HCT116 (cell line): ENCODE data around the gene CEP19. TPM values are rescaled to one million over a fixed set of nuclear protein-coding genes. Genes with fewer than 3 reads are reported as not detected.

Source experiments
- ATAC-seq: fragments of 200-7000 bp; cut with Tn5 transposase; 2 replicates; pipeline ENCODE4 v1.9.1; 2020; ENCODE audit warnings: mild to moderate bottlenecking, moderate library complexity
- BruUV-seq: library from RNA; stranded (reverse); fragments of 400-500 nt; replicated peaks from 2 replicates; lab custom pipeline; 2021; lab: Mats Ljungman, UMichigan
- CTCF ChIA-PET: fragments of 300-600 bp; sonication (Branson Sonifier 250); formaldehyde crosslinking; loops from one replicate; lab custom pipeline; 2021; ENCODE audit warnings: antibody characterized with exemption; lab: Charles Lee
- POLR2A ChIA-PET: fragments of 300-600, 350-600 bp; sonication (Branson Sonifier 250); formaldehyde crosslinking; loops from one replicate; lab custom pipeline; 2021; ENCODE audit warnings: antibody characterized with exemption; lab: Charles Lee
- RAD21 ChIA-PET, 2 experiments: fragments of 300-600 bp; sonication (Branson Sonifier 250); formaldehyde crosslinking; loops; one replicate each; lab custom pipeline; 2023; ENCODE audit warnings: low total read pairs in 2 of 2; ENCODE audit not compliant: uncharacterized antibody in 2 of 2, unreplicated experiment in 2 of 2, low non-redundant PET in 1 of 2; lab: Charles Lee
- DNase-seq: peaks from one replicate; pipeline ENCODE4 v3.0.0-alpha.2; 2010; ENCODE audit warnings: low read depth, low spot score
- H2AFZ ChIP-seq: fragments of 200-600 bp; shearing (Covaris generic), sonication (generic); 2 replicates; pipeline ENCODE4 v1.6.1; 2017; ENCODE audit warnings: low read depth, mixed run types, mixed read lengths, antibody characterized with exemption, low read length; ENCODE audit not compliant: poor library complexity, severe bottlenecking
- H3K27ac ChIP-seq: 2 replicates; pipeline ENCODE4 v1.5.1; 2012; ENCODE audit warnings: low read depth, low read length
- H3K27me3 ChIP-seq: fragments of 200-600 bp; sonication (generic); 2 replicates; pipeline ENCODE4 v1.6.1; 2016; ENCODE audit warnings: mixed run types, low read length, mixed read lengths; ENCODE audit not compliant: insufficient read depth
- H3K36me3 ChIP-seq, 2 experiments: fragments of 200-500 bp in 1 of 2; fragments of 200-600 bp in 1 of 2; sonication (Bioruptor generic) in 1 of 2; sonication (generic) in 1 of 2; 2 replicates each; pipeline versions ENCODE4 v1.5.1 to v1.6.1; 2014 to 2016; ENCODE audit warnings: low read length in 2 of 2, inconsistent platforms in 1 of 2, mixed read lengths in 1 of 2, mixed run types in 1 of 2; ENCODE audit not compliant: insufficient read depth in 2 of 2, control insufficient read depth in 1 of 2
- H3K4me1 ChIP-seq, 2 experiments: fragments of 200-600 bp in 1 of 2; sonication (generic) in 1 of 2; 2 replicates each; pipeline versions ENCODE4 v1.5.1 to v1.6.1; 2012 to 2017; ENCODE audit warnings: low read length in 2 of 2, inconsistent platforms in 1 of 2, mild to moderate bottlenecking in 1 of 2, mixed read lengths in 1 of 2, mixed run types in 1 of 2, moderate library complexity in 1 of 2; ENCODE audit not compliant: insufficient read depth in 2 of 2, control insufficient read depth in 1 of 2
- H3K4me2 ChIP-seq: fragments of 200-600 bp; sonication (generic); 2 replicates; pipeline ENCODE4 v1.6.1; 2017; ENCODE audit warnings: mixed run types, low read length, mixed read lengths
- H3K4me3 ChIP-seq, 2 experiments: fragments of 200-600 bp in 1 of 2; sonication (generic) in 1 of 2; replicated peaks in 1 of 2; 2 replicates each; pipeline ENCODE4 v1.5.1; 2011 to 2016; ENCODE audit warnings: low read length in 2 of 2, control low read depth in 1 of 2, low read depth in 1 of 2, mild to moderate bottlenecking in 1 of 2, mixed read lengths in 1 of 2, mixed run types in 1 of 2
- H3K79me2 ChIP-seq: fragments of 200-600 bp; sonication (generic); 2 replicates; pipeline ENCODE4 v1.6.1; 2017; ENCODE audit warnings: mild to moderate bottlenecking, mixed run types, low read length, moderate library complexity, mixed read lengths; ENCODE audit not compliant: insufficient read depth
- H3K9ac ChIP-seq: fragments of 200-600 bp; sonication (generic); 2 replicates; pipeline ENCODE4 v1.6.1; 2016; ENCODE audit warnings: low read length, mixed read lengths
- H3K9me2 ChIP-seq: fragments of 200-600 bp; sonication (generic), shearing (Covaris generic); 2 replicates; pipeline ENCODE4 v1.6.1; 2017; ENCODE audit warnings: mixed run types, mild to moderate bottlenecking, moderate library complexity; ENCODE audit not compliant: insufficient read depth
- H3K9me3 ChIP-seq, 2 experiments: fragments of 200-500 bp in 1 of 2; fragments of 200-600 bp in 1 of 2; sonication (Bioruptor generic) in 1 of 2; sonication (generic) in 1 of 2; 2 replicates each; pipeline ENCODE4 v1.6.1; 2014 to 2017; ENCODE audit warnings: low read length in 2 of 2, mixed read lengths in 2 of 2, inconsistent platforms in 1 of 2, low read depth in 1 of 2, mild to moderate bottlenecking in 1 of 2, mixed run types in 1 of 2, moderate library complexity in 1 of 2; ENCODE audit not compliant: control insufficient read depth in 1 of 2, insufficient read depth in 1 of 2
- H4K20me1 ChIP-seq: fragments of 200-600 bp; sonication (generic), shearing (Covaris generic); 2 replicates; pipeline ENCODE4 v1.6.1; 2017; ENCODE audit warnings: mixed run types, mild to moderate bottlenecking, moderate library complexity; ENCODE audit not compliant: insufficient read depth
- CBX3 ChIP-seq: IDR thresholded peaks from 2 replicates; pipeline ENCODE4 v1.6.1; 2012; ENCODE audit warnings: low read depth
- CEBPB ChIP-seq: IDR thresholded peaks from 2 replicates; pipeline ENCODE4 v1.6.1; 2012; ENCODE audit warnings: low read depth
- EGR1 ChIP-seq: IDR thresholded peaks from 2 replicates; pipeline ENCODE4 v1.6.1; 2012; ENCODE audit warnings: low read depth
- ELF1 ChIP-seq: IDR thresholded peaks from 2 replicates; pipeline ENCODE4 v1.6.1; 2012; ENCODE audit warnings: low read depth, borderline replicate concordance
- JUND ChIP-seq: IDR thresholded peaks from 2 replicates; pipeline ENCODE4 v1.6.1; 2012
- POLR2A ChIP-seq: IDR thresholded peaks from 2 replicates; pipeline ENCODE4 v1.7.0; 2011; ENCODE audit warnings: borderline replicate concordance; ENCODE audit not compliant: insufficient read depth, insufficient read length; ENCODE audit errors: extremely low read depth
- SRF ChIP-seq: IDR thresholded peaks from 2 replicates; pipeline ENCODE4 v1.6.1; 2012; ENCODE audit warnings: low read depth
- ZFX ChIP-seq: fragments of 450-650 bp; IDR thresholded peaks from 2 replicates; pipeline ENCODE4 v1.6.1; 2017
- ZNF274 ChIP-seq: fragments of 200-500 bp; sonication (Bioruptor generic); IDR thresholded peaks from 2 replicates; pipeline ENCODE4 v1.6.1; 2014; ENCODE audit warnings: mild to moderate bottlenecking, low read depth, low read length, inconsistent platforms
- intact Hi-C: fragments of 100-400 bp; cut with micrococcal nuclease; formaldehyde crosslinking; loops from 2 replicates; pipeline ENCODE4 v1.10.0; 2022
- total RNA-seq: library from RNA; stranded (reverse); gene quantifications from one replicate; pipeline ENCODE4 v1.2.1, GENCODE V29; 2021; ENCODE audit not compliant: unreplicated experiment
- TF ChIP-seq, protein P1 (sequence below): IDR thresholded peaks from 2 replicates; pipeline ENCODE4 v1.6.1; 2012; ENCODE audit warnings: low read depth

Gene CEP19
- total RNA-seq, 1 experiment from 2014 or later, result 2.7 TPM

DNA sequence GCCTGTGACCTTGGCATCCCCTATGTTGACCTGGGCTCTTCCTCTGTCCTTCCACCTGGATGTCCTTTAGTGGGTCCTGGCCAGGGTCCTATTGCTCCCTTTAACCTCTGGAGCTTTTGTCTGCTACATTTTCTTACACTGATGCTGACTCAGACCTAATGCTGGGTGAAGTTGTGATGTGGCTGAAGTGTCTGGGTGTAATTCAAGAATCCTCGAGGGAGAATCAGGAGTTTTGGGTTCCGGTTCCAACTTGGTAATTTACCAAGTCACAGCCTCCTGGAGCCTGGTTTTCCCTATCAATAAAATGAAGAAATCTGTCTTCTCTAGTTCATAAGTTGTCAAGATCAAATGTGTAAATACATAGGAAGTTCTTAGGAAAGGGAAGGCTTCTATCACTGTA, 25.6 kb downstream of the CEP19 start:
- no peak overlapping the region for H3K4me2 ChIP-seq
- H3K9me3 ChIP-seq, result no peaks in the 10 kb centered on the region
- H3K9me2 ChIP-seq, result no peaks in the 10 kb centered on the region
- H4K20me1 ChIP-seq, result no peaks in the 10 kb centered on the region
- H3K4me3 ChIP-seq, result no peak overlapping the region
- no TSS peak for BruUV-seq
- ChIA-PET POLR2A (no interaction called here), CTCF (interaction anchor here (0.8 to 5.2 kb wide), 5 partner anchors 55 to 164 kb away, joined by 3 to 62 read pairs (median 8); no protein-coding TSS in a partner anchor), RAD21 (no interaction called here)
- no peak overlapping the region for H3K9ac ChIP-seq
- no peak for ATAC-seq
- no peak overlapping the region for H3K27ac ChIP-seq
- H3K79me2 ChIP-seq, result no peaks in the 10 kb centered on the region
- intact Hi-C loops, result no loop called here
- no peaks in the 10 kb centered on the region for H3K36me3 ChIP-seq
- H3K27me3 ChIP-seq, result no peaks in the 10 kb centered on the region
- H2AFZ ChIP-seq, result no peak overlapping the region
- DNase-seq, result no peak
- TF ChIP-seq ZNF274, result no peak
- no peak for TF ChIP-seq CBX3
- TF ChIP-seq EGR1, result no peak
- no peak for TF ChIP-seq SRF
- no peak for TF ChIP-seq ELF1
- TF ChIP-seq, protein P1, sequence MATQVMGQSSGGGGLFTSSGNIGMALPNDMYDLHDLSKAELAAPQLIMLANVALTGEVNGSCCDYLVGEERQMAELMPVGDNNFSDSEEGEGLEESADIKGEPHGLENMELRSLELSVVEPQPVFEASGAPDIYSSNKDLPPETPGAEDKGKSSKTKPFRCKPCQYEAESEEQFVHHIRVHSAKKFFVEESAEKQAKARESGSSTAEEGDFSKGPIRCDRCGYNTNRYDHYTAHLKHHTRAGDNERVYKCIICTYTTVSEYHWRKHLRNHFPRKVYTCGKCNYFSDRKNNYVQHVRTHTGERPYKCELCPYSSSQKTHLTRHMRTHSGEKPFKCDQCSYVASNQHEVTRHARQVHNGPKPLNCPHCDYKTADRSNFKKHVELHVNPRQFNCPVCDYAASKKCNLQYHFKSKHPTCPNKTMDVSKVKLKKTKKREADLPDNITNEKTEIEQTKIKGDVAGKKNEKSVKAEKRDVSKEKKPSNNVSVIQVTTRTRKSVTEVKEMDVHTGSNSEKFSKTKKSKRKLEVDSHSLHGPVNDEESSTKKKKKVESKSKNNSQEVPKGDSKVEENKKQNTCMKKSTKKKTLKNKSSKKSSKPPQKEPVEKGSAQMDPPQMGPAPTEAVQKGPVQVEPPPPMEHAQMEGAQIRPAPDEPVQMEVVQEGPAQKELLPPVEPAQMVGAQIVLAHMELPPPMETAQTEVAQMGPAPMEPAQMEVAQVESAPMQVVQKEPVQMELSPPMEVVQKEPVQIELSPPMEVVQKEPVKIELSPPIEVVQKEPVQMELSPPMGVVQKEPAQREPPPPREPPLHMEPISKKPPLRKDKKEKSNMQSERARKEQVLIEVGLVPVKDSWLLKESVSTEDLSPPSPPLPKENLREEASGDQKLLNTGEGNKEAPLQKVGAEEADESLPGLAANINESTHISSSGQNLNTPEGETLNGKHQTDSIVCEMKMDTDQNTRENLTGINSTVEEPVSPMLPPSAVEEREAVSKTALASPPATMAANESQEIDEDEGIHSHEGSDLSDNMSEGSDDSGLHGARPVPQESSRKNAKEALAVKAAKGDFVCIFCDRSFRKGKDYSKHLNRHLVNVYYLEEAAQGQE, result no peak
- TF ChIP-seq ZFX, result no peak
- no peak for TF ChIP-seq CEBPB
- no peak for TF ChIP-seq POLR2A
- TF ChIP-seq JUND, result no peak
- peaks cover 0 to 11% of the 10 kb centered on the region in 2 experiments; a peak in 2 of 4 replicates for H3K4me1 ChIP-seq
